Fibroblast of lung (primary cell): Measurements from ENCODE around the gene SSBP3.

Source experiments
- EZH2 ChIP-seq: IDR thresholded peaks from 2 replicates; pipeline ENCODE4 v1.5.1; 2012; ENCODE audit warnings: low read length, control low read depth, mild to moderate bottlenecking; ENCODE audit errors: missing control alignments
- TF ChIP-seq, protein P1 (sequence below), 2 donors: IDR thresholded peaks in 1 of 2; conservative IDR thresholded peaks in 1 of 2; 1 replicate in 1 of 2; 2 replicates in 1 of 2; pipeline ENCODE4 v1.5.1; 2011 to 2012; ENCODE audit warnings: low read length in 2 of 2, control low read depth in 1 of 2, inconsistent platforms in 1 of 2, low read depth in 1 of 2, mild to moderate bottlenecking in 1 of 2

DNA sequence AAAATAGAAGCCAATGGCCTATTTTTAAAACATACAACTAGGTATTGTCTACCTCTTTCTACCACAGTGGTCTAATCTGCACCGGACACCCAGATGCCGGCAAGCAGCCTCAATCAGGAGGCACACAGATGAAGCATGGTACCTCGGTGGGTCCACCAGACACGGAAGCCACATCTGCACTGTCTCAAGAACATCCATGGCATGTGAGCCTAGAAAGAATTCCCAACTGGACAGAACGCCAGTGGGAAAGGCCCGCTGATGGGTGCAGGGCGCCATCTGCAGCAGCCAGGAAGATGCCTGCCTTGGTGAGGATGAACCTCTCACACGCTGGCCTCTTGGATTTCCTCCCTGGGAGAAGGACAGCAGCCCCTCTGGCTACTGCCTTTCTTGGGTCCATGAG is 126.7 kb downstream of the SSBP3 start:
- no peak for TF ChIP-seq EZH2
- TF ChIP-seq, protein P1, sequence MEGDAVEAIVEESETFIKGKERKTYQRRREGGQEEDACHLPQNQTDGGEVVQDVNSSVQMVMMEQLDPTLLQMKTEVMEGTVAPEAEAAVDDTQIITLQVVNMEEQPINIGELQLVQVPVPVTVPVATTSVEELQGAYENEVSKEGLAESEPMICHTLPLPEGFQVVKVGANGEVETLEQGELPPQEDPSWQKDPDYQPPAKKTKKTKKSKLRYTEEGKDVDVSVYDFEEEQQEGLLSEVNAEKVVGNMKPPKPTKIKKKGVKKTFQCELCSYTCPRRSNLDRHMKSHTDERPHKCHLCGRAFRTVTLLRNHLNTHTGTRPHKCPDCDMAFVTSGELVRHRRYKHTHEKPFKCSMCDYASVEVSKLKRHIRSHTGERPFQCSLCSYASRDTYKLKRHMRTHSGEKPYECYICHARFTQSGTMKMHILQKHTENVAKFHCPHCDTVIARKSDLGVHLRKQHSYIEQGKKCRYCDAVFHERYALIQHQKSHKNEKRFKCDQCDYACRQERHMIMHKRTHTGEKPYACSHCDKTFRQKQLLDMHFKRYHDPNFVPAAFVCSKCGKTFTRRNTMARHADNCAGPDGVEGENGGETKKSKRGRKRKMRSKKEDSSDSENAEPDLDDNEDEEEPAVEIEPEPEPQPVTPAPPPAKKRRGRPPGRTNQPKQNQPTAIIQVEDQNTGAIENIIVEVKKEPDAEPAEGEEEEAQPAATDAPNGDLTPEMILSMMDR (conservative IDR thresholded peaks at IDR 0.05 in 1 of 2, IDR thresholded peaks at IDR 0.05 in 1 of 2; ENCODE audit: low read depth in 1 of 2, low read length in 2 of 2) = no peak
